OCI-LY7 (cell line): Measurements from ENCODE around the gene USP6NL.

Source experiments
- EZH2phosphoT487 ChIP-seq: fragments of 200-600 bp; sonication (generic); IDR thresholded peaks from 2 replicates; pipeline ENCODE4 v1.6.1; 2018; ENCODE audit warnings: low read depth, borderline replicate concordance, mild to moderate bottlenecking, mixed run types, antibody characterized with exemption, low read length, moderate library complexity, mixed read lengths
- TF ChIP-seq, protein P1 (sequence below): fragments of 200-600 bp; sonication (generic); conservative IDR thresholded peaks from 2 replicates; pipeline ENCODE4 v1.5.1; 2014; ENCODE audit warnings: mild to moderate bottlenecking, antibody characterized with exemption, low read length, moderate library complexity, mixed read lengths

DNA sequence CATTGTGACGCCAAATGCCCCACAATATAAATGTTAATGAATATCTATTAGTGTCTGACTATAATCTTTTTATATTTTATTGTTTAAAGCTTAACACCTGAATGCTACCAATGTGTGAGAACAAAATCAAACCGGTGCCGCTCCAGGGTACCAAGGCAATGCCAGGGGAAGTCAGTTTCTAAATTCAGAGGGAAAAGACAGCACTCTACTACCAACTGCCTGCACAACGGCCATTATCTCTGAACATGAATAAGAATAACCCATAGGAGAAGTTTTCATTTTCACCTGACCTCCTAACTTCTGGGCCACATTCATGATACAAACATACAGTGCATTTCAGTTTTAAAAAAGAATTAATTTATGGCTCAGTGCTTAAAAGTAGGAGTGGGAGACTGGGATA is 21.7 kb downstream of the USP6NL start:
- TF ChIP-seq, protein P1, sequence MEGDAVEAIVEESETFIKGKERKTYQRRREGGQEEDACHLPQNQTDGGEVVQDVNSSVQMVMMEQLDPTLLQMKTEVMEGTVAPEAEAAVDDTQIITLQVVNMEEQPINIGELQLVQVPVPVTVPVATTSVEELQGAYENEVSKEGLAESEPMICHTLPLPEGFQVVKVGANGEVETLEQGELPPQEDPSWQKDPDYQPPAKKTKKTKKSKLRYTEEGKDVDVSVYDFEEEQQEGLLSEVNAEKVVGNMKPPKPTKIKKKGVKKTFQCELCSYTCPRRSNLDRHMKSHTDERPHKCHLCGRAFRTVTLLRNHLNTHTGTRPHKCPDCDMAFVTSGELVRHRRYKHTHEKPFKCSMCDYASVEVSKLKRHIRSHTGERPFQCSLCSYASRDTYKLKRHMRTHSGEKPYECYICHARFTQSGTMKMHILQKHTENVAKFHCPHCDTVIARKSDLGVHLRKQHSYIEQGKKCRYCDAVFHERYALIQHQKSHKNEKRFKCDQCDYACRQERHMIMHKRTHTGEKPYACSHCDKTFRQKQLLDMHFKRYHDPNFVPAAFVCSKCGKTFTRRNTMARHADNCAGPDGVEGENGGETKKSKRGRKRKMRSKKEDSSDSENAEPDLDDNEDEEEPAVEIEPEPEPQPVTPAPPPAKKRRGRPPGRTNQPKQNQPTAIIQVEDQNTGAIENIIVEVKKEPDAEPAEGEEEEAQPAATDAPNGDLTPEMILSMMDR: no peak
- TF ChIP-seq EZH2phosphoT487: no peak
